Natural killer cell (primary cell): ENCODE results near the gene GSTT2. TPM values are rescaled to one million over a fixed set of nuclear protein-coding genes. Genes with fewer than 3 reads are reported as not detected.
"Not testable (repeated sequence)": the region's sequence is repeated elsewhere in the genome, so short reads cannot be mapped to it uniquely, and the experiment has no call there.

ENCODE experiments used
- ATAC-seq, 3 donors: fragments of 150-1000 bp in 2 of 3; fragments of 200-7000 bp in 1 of 3; cut with Tn5 transposase; 1 replicate in 1 of 3; 2 replicates in 2 of 3; pipeline ENCODE4 v1.10.0; 2021; ENCODE audit warnings: mild to moderate bottlenecking in 2 of 3, moderate library complexity in 2 of 3
- DNase-seq, 2 donors: peaks; one replicate each; pipeline versions ENCODE4 v3.0.0 to v3.0.0-alpha.2; 2013 to 2021; ENCODE audit warnings: mixed read lengths in 1 of 2
- H3K27ac ChIP-seq: one replicate; pipeline ENCODE4 v1.5.1; 2013; ENCODE audit warnings: mild to moderate bottlenecking, low read length
- H3K27me3 ChIP-seq: one replicate; pipeline ENCODE4 v1.6.1; 2013; ENCODE audit warnings: low read length; ENCODE audit not compliant: control insufficient read depth, insufficient read depth
- H3K36me3 ChIP-seq: one replicate; pipeline ENCODE4 v1.6.1; 2013; ENCODE audit warnings: low read length; ENCODE audit not compliant: control insufficient read depth, insufficient read depth
- H3K4me1 ChIP-seq: one replicate; pipeline ENCODE4 v1.6.1; 2013; ENCODE audit warnings: low read length; ENCODE audit not compliant: control insufficient read depth, insufficient read depth
- H3K4me3 ChIP-seq: one replicate; pipeline ENCODE4 v1.5.1; 2013; ENCODE audit warnings: low read length
- H3K9me3 ChIP-seq: one replicate; pipeline ENCODE4 v1.6.1; 2013; ENCODE audit warnings: low read length; ENCODE audit not compliant: control insufficient read depth, insufficient read depth
- H3K27ac Mint-ChIP-seq, 2 donors: one replicate each; pipeline ENCODE4 v1.8.0; 2022; ENCODE audit warnings: mild to moderate bottlenecking in 2 of 2, mixed read lengths in 2 of 2, moderate library complexity in 1 of 2
- H3K27me3 Mint-ChIP-seq, 2 donors: one replicate each; pipeline ENCODE4 v1.8.0; 2022; ENCODE audit warnings: low read depth in 2 of 2, mixed read lengths in 2 of 2
- H3K36me3 Mint-ChIP-seq: one replicate; pipeline ENCODE4 v1.8.0; 2022; ENCODE audit warnings: mixed read lengths
- H3K4me1 Mint-ChIP-seq, 2 donors: one replicate each; pipeline ENCODE4 v1.8.0; 2022; ENCODE audit warnings: mixed read lengths in 2 of 2
- H3K4me3 Mint-ChIP-seq: one replicate; pipeline ENCODE4 v1.8.0; 2022; ENCODE audit warnings: mild to moderate bottlenecking, moderate library complexity, mixed read lengths
- H3K9me3 Mint-ChIP-seq, 2 donors: one replicate each; pipeline ENCODE4 v1.8.0; 2022; ENCODE audit warnings: mixed read lengths in 2 of 2
- CTCF ChIP-seq: fragments of 200-600 bp; IDR thresholded peaks from one replicate; pipeline ENCODE4 v1.8.0; 2022; ENCODE audit warnings: antibody characterized with exemption
- WGBS: methylation state at CpG from one replicate; pipeline ENCODE4 v1.1.7; 2013; ENCODE audit warnings: missing lambda C conversion rate; ENCODE audit not compliant: insufficient coverage; 5-methylcytosine and 5-hydroxymethylcytosine counted together
- intact Hi-C: fragments of 100-400 bp; cut with micrococcal nuclease; formaldehyde crosslinking; loops from one replicate; pipeline ENCODE4 v1.14.2; 2022
- total RNA-seq, 4 donors: library from RNA; stranded (reverse); fragments of 120-200 nt in 1 of 4; gene quantifications; one replicate each; pipeline versions ENCODE4 v1.2.3 to v1.2.4, GENCODE V29; 2013 to 2022

The GSTT2 gene
- total RNA-seq, result not detected
- not detected for total RNA-seq (2013)

DNA sequence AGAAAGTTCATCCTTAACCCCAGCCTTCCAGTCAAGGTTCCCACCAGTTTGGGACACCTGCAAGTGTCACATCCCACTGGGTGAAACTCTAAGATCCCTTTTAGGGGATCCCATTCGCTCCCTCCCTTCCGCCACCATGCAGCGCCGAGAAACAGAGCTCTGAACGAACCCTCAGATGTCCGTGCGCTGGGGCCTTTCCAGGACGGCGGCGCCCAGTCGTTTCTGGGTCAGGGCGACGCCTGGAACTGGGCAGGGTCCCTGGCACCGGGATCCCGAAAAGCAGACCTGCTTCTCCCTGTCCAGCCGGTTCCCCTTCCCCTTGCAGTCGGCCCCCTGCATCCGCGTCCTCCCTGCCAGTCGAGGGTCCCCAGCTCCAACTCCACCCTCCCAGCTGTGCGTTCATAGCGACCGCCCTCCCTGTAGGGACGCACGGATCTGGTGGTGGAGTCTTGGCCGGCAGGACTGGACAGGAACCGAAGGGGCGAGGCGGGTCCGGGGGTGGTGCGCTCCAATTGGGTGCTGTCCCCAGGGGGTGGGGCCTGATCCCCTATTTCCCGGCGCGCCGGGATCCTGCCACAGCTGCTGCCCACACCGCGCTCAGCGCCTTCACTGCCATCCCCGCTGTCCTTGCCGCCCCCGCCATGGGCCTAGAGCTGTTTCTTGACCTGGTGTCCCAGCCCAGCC is at the start of gene GSTT2:
TSS of gene GSTT2 (plus strand) at position 578 of the 684 bp plus-strand sequence.
- H3K36me3 ChIP-seq, H3K9me3 Mint-ChIP-seq, DNase-seq, ATAC-seq, H3K4me3 Mint-ChIP-seq, intact Hi-C loops, H3K4me3 ChIP-seq, H3K36me3 Mint-ChIP-seq, H3K27ac Mint-ChIP-seq, H3K27ac ChIP-seq, H3K27me3 ChIP-seq, H3K9me3 ChIP-seq, H3K4me1 ChIP-seq, H3K4me1 Mint-ChIP-seq, H3K27me3 Mint-ChIP-seq: not testable (repeated sequence)
- no CpG with 5 or more reads among the region's 41 CpGs for WGBS

- intact Hi-C loops, result no loop called here
Measured at GRCh38 chr22:23938328-23939016, 41.5 kb upstream of the GSTT2 start.

GRCh38 chr22:23939017-23939357 is 40.9 kb upstream of the GSTT2 start:
- ATAC-seq, result peak in 1 of 3 donors; percentile 18
- Mint-ChIP-seq H3K9me3 (no peaks in the 10 kb centered on the region), H3K36me3 (no peaks in the 10 kb centered on the region), H3K27me3 (no peaks in the 10 kb centered on the region), H3K4me1 (no peaks in the 10 kb centered on the region), H3K4me3 (no peak overlapping the region), H3K27ac (no peak overlapping the region)
- no peak overlapping the region for H3K4me3 ChIP-seq
- H3K27ac ChIP-seq, result no peak overlapping the region
- intact Hi-C loops, result no loop called here
- no peaks in the 10 kb centered on the region for H3K9me3 ChIP-seq
- no peak for DNase-seq
- no peaks in the 10 kb centered on the region for H3K36me3 ChIP-seq
- no peaks in the 10 kb centered on the region for H3K4me1 ChIP-seq
- 76% methylated on average over 3 of the region's 3 CpGs for WGBS
- TF ChIP-seq CTCF, result no peak
- H3K27me3 ChIP-seq, result no peaks in the 10 kb centered on the region

More at GRCh38 chr22:23938328-23939016, 41.5 kb upstream of the GSTT2 start:
- Mint-ChIP-seq H3K27ac (no peak overlapping the region), H3K4me1 (no peaks in the 10 kb centered on the region), H3K27me3 (no peaks in the 10 kb centered on the region), H3K4me3 (no peak overlapping the region), H3K9me3 (no peaks in the 10 kb centered on the region), H3K36me3 (no peaks in the 10 kb centered on the region)
- Histone ChIP-seq H3K4me1 (no peaks in the 10 kb centered on the region), H3K27me3 (no peaks in the 10 kb centered on the region), H3K4me3 (no peak overlapping the region), H3K36me3 (no peaks in the 10 kb centered on the region), H3K9me3 (no peaks in the 10 kb centered on the region), H3K27ac (no peak overlapping the region)
- DNase-seq, result peak in 1 of 2 donors; percentile 0
- ATAC-seq, result peak in 1 of 3 donors; percentile 38
- no peak for TF ChIP-seq CTCF
- WGBS, result 84% methylated on average over 5 of the region's 5 CpGs

- H3K4me1 ChIP-seq, ATAC-seq, H3K4me3 Mint-ChIP-seq, H3K27me3 Mint-ChIP-seq, H3K4me1 Mint-ChIP-seq, H3K9me3 ChIP-seq, H3K9me3 Mint-ChIP-seq, DNase-seq, H3K27me3 ChIP-seq, H3K4me3 ChIP-seq, H3K27ac Mint-ChIP-seq, H3K36me3 Mint-ChIP-seq, H3K27ac ChIP-seq, H3K36me3 ChIP-seq, intact Hi-C loops: not testable (repeated sequence)
- no CpG with 5 or more reads among the region's 14 CpGs for WGBS
Measured at GRCh38 chr22:23940166-23940565, 39.8 kb upstream of the GSTT2 start.

GRCh38 chr22:23947391-23947790 is 32.5 kb upstream of the GSTT2 start:
- H3K4me3 Mint-ChIP-seq, DNase-seq, H3K27me3 ChIP-seq, H3K36me3 ChIP-seq, H3K9me3 ChIP-seq, H3K4me1 Mint-ChIP-seq, intact Hi-C loops, H3K9me3 Mint-ChIP-seq, H3K4me1 ChIP-seq, H3K4me3 ChIP-seq, ATAC-seq, H3K27ac Mint-ChIP-seq, H3K27me3 Mint-ChIP-seq, H3K27ac ChIP-seq, H3K36me3 Mint-ChIP-seq: not testable (repeated sequence)
- 58% methylated on average over 3 of the region's 3 CpGs for WGBS

DNA sequence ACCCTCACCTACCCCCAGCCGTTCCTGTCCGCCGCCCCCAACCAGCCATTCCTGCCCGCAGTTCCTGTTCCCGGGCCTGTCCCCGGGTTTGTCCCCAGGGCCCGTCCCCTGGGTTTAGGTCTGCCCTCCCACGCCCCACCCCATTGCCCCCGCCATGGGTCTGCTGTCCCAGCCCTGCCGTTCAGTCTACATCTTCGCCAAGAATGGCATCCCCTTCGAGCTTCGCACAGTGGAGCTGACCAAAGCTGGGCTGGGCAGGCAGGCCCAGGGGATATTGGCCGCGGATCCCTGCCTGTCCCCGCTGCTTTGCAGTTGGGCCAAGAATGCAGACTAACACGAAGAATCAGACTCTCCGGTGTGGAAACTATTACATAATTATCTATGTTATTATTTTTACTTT is 30.2 kb upstream of the GSTT2 start:
- H3K4me1 Mint-ChIP-seq, ATAC-seq, H3K27me3 ChIP-seq, H3K9me3 Mint-ChIP-seq, H3K36me3 ChIP-seq, H3K4me3 ChIP-seq, H3K4me3 Mint-ChIP-seq, DNase-seq, H3K27me3 Mint-ChIP-seq, H3K4me1 ChIP-seq, H3K27ac Mint-ChIP-seq, H3K9me3 ChIP-seq, H3K27ac ChIP-seq, H3K36me3 Mint-ChIP-seq: not testable (repeated sequence)
- intact Hi-C loops, result loop anchor here (10.0 kb wide), 1 partner anchor 575 kb away; no protein-coding TSS in a partner anchor
- 92% methylated on average over 15 of the region's 18 CpGs for WGBS
